Fibroblast of lung (primary cell): ENCODE results near the gene FSIP2. TPM values are rescaled to one million over a fixed set of nuclear protein-coding genes. Genes with fewer than 3 reads are reported as not detected.

Source experiments
- DNase-seq, 2 donors: peaks; one replicate each; pipeline versions ENCODE4 v3.0.0 to v3.0.0-alpha.2; 2010; ENCODE audit warnings: low read depth in 2 of 2
- H2AFZ ChIP-seq: 2 replicates; pipeline ENCODE4 v1.5.1; 2012; ENCODE audit warnings: low read length, control low read depth, inconsistent platforms
- H3K27ac ChIP-seq: 2 replicates; pipeline ENCODE4 v1.5.1; 2011; ENCODE audit warnings: low read length, control low read depth; ENCODE audit not compliant: insufficient read depth
- H3K27me3 ChIP-seq: 2 replicates; pipeline ENCODE4 v1.5.1; 2011; ENCODE audit warnings: mild to moderate bottlenecking, low read length; ENCODE audit not compliant: control insufficient read depth, insufficient read depth
- H3K36me3 ChIP-seq: 2 replicates; pipeline ENCODE4 v1.5.1; 2011; ENCODE audit warnings: low read length; ENCODE audit not compliant: control insufficient read depth, insufficient read depth
- H3K4me1 ChIP-seq: 2 replicates; pipeline ENCODE4 v1.5.1; 2011; ENCODE audit warnings: low read length; ENCODE audit not compliant: control insufficient read depth, insufficient read depth; ENCODE audit errors: extremely low read depth
- H3K4me2 ChIP-seq: 2 replicates; pipeline ENCODE4 v1.5.1; 2011; ENCODE audit warnings: low read length, control low read depth; ENCODE audit not compliant: insufficient read depth; ENCODE audit errors: extremely low read depth
- H3K4me3 ChIP-seq, 4 experiments: fragments of 200-600 bp in 1 of 4; sonication (generic) in 1 of 4; replicated peaks in 1 of 4; 2 replicates each; pipeline ENCODE4 v1.5.1; 2011 to 2016; ENCODE audit warnings: low read length in 4 of 4, low read depth in 3 of 4, mild to moderate bottlenecking in 3 of 4, control low read depth in 2 of 4, inconsistent platforms in 1 of 4, mixed read lengths in 1 of 4; ENCODE audit not compliant: insufficient read depth in 1 of 4; ENCODE audit errors: control extremely low read depth in 1 of 4
- H3K79me2 ChIP-seq: 2 replicates; pipeline ENCODE4 v1.5.1; 2012; ENCODE audit warnings: mild to moderate bottlenecking, low read length, inconsistent platforms; ENCODE audit not compliant: control insufficient read depth, insufficient read depth
- H3K9ac ChIP-seq: 2 replicates; pipeline ENCODE4 v1.5.1; 2011; ENCODE audit warnings: mild to moderate bottlenecking, low read length, control low read depth; ENCODE audit not compliant: insufficient read depth
- H3K9me3 ChIP-seq: 2 replicates; pipeline ENCODE4 v1.5.1; 2012; ENCODE audit warnings: low read depth, low read length; ENCODE audit not compliant: control insufficient read depth, insufficient read depth
- H4K20me1 ChIP-seq: 2 replicates; pipeline ENCODE4 v1.5.1; 2011; ENCODE audit warnings: low read length; ENCODE audit not compliant: control insufficient read depth, insufficient read depth; ENCODE audit errors: extremely low read depth
- CTCF ChIP-seq, 2 donors: IDR thresholded peaks in 1 of 2; conservative IDR thresholded peaks in 1 of 2; 1 replicate in 1 of 2; 2 replicates in 1 of 2; pipeline ENCODE4 v1.5.1; 2011 to 2012; ENCODE audit warnings: low read length in 2 of 2, control low read depth in 1 of 2, inconsistent platforms in 1 of 2, low read depth in 1 of 2, mild to moderate bottlenecking in 1 of 2
- EZH2 ChIP-seq: IDR thresholded peaks from 2 replicates; pipeline ENCODE4 v1.5.1; 2012; ENCODE audit warnings: low read length, control low read depth, mild to moderate bottlenecking; ENCODE audit errors: missing control alignments
- polyA plus RNA-seq, 2 donors: library from polyadenylated mRNA; depleted of rRNA in 1 of 2; stranded (reverse) in 1 of 2; unstranded in 1 of 2; fragments of >200 nt; gene quantifications; 2 replicates each; pipeline ENCODE4 v1.2.1, GENCODE V29; 2011 to 2012; ENCODE audit warnings: missing spikeins in 1 of 2
- total RNA-seq: library from RNA; depleted of rRNA; stranded (reverse); fragments of >200 nt; gene quantifications from 2 replicates; pipeline ENCODE4 v1.2.1, GENCODE V29; 2014

The FSIP2 gene
- total and polyA plus RNA-seq, 2 donors (not counting 1 experiment from before 2014, with no cell fraction given): under 0.01 to 1.7 TPM

GRCh38 chr2:185875136-185875931, 136.7 kb downstream of the FSIP2 start:
- Histone ChIP-seq H3K9me3 (no peaks in the 10 kb centered on the region), H3K27ac (no peak overlapping the region)
- no peak for DNase-seq

GRCh38 chr2:185876234-185876633, 137.6 kb downstream of the FSIP2 start:
- Histone ChIP-seq H3K36me3 (no peaks in the 10 kb centered on the region), H3K4me1 (no peaks in the 10 kb centered on the region), H2AFZ (no peak overlapping the region), H3K9me3 (no peaks in the 10 kb centered on the region), H4K20me1 (no peaks in the 10 kb centered on the region), H3K4me2 (no peak overlapping the region), H3K9ac (no peak overlapping the region), H3K27ac (no peak overlapping the region), H3K27me3 (no peaks in the 10 kb centered on the region), H3K4me3 (no peak overlapping the region), H3K79me2 (no peaks in the 10 kb centered on the region)
- no peak for DNase-seq
- TF ChIP-seq CTCF (conservative IDR thresholded peaks at IDR 0.05 in 1 of 2, IDR thresholded peaks at IDR 0.05 in 1 of 2; ENCODE audit: low read depth in 1 of 2, low read length in 2 of 2) (no peak), EZH2 (no peak)

More at GRCh38 chr2:185875136-185875931, 136.7 kb downstream of the FSIP2 start:
- Histone ChIP-seq H3K27me3 (no peaks in the 10 kb centered on the region), H4K20me1 (no peaks in the 10 kb centered on the region), H3K9ac (no peak overlapping the region), H3K36me3 (no peaks in the 10 kb centered on the region), H2AFZ (no peak overlapping the region), H3K79me2 (no peaks in the 10 kb centered on the region), H3K4me2 (no peak overlapping the region), H3K4me1 (no peaks in the 10 kb centered on the region), H3K4me3 (no peak overlapping the region)
- TF ChIP-seq CTCF (conservative IDR thresholded peaks at IDR 0.05 in 1 of 2, IDR thresholded peaks at IDR 0.05 in 1 of 2; ENCODE audit: low read depth in 1 of 2, low read length in 2 of 2) (no peak), EZH2 (no peak)

GRCh38 chr2:185880396-185880795, 141.8 kb downstream of the FSIP2 start:
- Histone ChIP-seq H3K27ac (no peak overlapping the region), H3K4me2 (no peak overlapping the region), H3K27me3 (no peaks in the 10 kb centered on the region), H2AFZ (no peak overlapping the region), H3K4me1 (no peaks in the 10 kb centered on the region), H3K36me3 (no peaks in the 10 kb centered on the region), H3K79me2 (no peaks in the 10 kb centered on the region), H4K20me1 (no peaks in the 10 kb centered on the region), H3K9me3 (no peaks in the 10 kb centered on the region), H3K4me3 (no peak overlapping the region), H3K9ac (no peak overlapping the region)
- DNase-seq: no peak
- TF ChIP-seq CTCF (conservative IDR thresholded peaks at IDR 0.05 in 1 of 2, IDR thresholded peaks at IDR 0.05 in 1 of 2; ENCODE audit: low read depth in 1 of 2, low read length in 2 of 2) (no peak), EZH2 (no peak)
